GM08714 (cell line): ENCODE results near the gene ATP10A.

Experiments
- H3K4me3 ChIP-seq: fragments of 200-500 bp; sonication (Bioruptor generic); 2 replicates; pipeline ENCODE4 v1.5.1; 2014; ENCODE audit warnings: mild to moderate bottlenecking, low read length, inconsistent platforms
- ZNF274 ChIP-seq: IDR thresholded peaks from 2 replicates; pipeline ENCODE4 v1.6.1; 2012; ENCODE audit warnings: mild to moderate bottlenecking, low read depth, low read length

ATP10A gene

GRCh38 chr15:25724899-25725298, 138.2 kb downstream of the ATP10A start:
- H3K4me3 ChIP-seq = no peak overlapping the region
- no peak for TF ChIP-seq ZNF274

GRCh38 chr15:25721605-25721955, 141.5 kb downstream of the ATP10A start:
- H3K4me3 ChIP-seq = no peak overlapping the region
- no peak for TF ChIP-seq ZNF274

GRCh38 chr15:25719101-25719985, 143.8 kb downstream of the ATP10A start:
- TF ChIP-seq ZNF274 = no peak
- no peak overlapping the region for H3K4me3 ChIP-seq

GRCh38 chr15:25718597-25718996, 144.5 kb downstream of the ATP10A start:
- H3K4me3 ChIP-seq = no peak overlapping the region
- TF ChIP-seq ZNF274 = no peak

- no peak for TF ChIP-seq ZNF274
- no peak overlapping the region for H3K4me3 ChIP-seq
Observed at GRCh38 chr15:25718169-25718536, 145.0 kb downstream of the ATP10A start.

- no peak overlapping the region for H3K4me3 ChIP-seq
- no peak for TF ChIP-seq ZNF274
Observed at GRCh38 chr15:25717457-25718168, 145.5 kb downstream of the ATP10A start.

GRCh38 chr15:25717127-25717456, 146.0 kb downstream of the ATP10A start:
- H3K4me3 ChIP-seq = no peak overlapping the region
- no peak for TF ChIP-seq ZNF274

GRCh38 chr15:25716414-25717126, 146.6 kb downstream of the ATP10A start:
- no peak overlapping the region for H3K4me3 ChIP-seq
- TF ChIP-seq ZNF274 = no peak

GRCh38 chr15:25715536-25716413, 147.4 kb downstream of the ATP10A start:
- no peak overlapping the region for H3K4me3 ChIP-seq
- TF ChIP-seq ZNF274 = no peak

GRCh38 chr15:25714538-25714840, 148.6 kb downstream of the ATP10A start:
- TF ChIP-seq ZNF274 = no peak
- H3K4me3 ChIP-seq = no peak overlapping the region

- H3K4me3 ChIP-seq = no peak overlapping the region
- TF ChIP-seq ZNF274 = no peak
Observed at GRCh38 chr15:25713736-25714537, 149.2 kb downstream of the ATP10A start.

GRCh38 chr15:25712961-25713355, 150.2 kb downstream of the ATP10A start:
- no peak overlapping the region for H3K4me3 ChIP-seq
- no peak for TF ChIP-seq ZNF274

GRCh38 chr15:25712192-25712960, 150.8 kb downstream of the ATP10A start:
- no peak overlapping the region for H3K4me3 ChIP-seq
- no peak for TF ChIP-seq ZNF274
